ENCODE measurements around the gene YIF1A. TPM values are rescaled to one million over a fixed set of nuclear protein-coding genes. Genes with fewer than 3 reads are reported as not detected.

YIF1A gene
- total RNA-seq, 4 donors from 2014 or later, result 55.3 to 76.2 (median 74.1) TPM

DNA sequence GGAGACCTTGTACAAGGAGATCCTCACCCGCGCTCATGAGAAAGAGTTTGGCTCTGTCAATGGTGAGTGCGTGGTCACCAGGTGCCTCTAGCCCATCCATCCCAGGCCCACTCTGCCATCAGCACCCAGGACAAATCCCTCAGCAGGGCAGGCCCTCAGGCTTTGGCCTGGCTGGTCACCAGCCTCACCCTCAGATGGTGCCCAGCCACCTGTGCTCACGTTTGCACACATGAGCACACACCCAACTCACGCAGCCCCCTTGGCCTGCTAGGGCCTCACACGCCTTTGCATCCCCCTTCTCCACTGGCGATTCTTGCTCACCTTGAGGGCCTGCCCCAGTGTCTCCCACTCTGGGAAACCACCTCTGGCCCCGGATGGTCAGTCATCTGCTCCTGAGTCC, 24.6 kb downstream of the YIF1A start:
- TF ChIP-seq, protein P1, sequence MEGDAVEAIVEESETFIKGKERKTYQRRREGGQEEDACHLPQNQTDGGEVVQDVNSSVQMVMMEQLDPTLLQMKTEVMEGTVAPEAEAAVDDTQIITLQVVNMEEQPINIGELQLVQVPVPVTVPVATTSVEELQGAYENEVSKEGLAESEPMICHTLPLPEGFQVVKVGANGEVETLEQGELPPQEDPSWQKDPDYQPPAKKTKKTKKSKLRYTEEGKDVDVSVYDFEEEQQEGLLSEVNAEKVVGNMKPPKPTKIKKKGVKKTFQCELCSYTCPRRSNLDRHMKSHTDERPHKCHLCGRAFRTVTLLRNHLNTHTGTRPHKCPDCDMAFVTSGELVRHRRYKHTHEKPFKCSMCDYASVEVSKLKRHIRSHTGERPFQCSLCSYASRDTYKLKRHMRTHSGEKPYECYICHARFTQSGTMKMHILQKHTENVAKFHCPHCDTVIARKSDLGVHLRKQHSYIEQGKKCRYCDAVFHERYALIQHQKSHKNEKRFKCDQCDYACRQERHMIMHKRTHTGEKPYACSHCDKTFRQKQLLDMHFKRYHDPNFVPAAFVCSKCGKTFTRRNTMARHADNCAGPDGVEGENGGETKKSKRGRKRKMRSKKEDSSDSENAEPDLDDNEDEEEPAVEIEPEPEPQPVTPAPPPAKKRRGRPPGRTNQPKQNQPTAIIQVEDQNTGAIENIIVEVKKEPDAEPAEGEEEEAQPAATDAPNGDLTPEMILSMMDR (IDR thresholded peaks at IDR 0.05), result no peak
- TF ChIP-seq POLR2A (IDR thresholded peaks at IDR 0.05), result no peak
- no peak overlapping the region for H3K4me3 ChIP-seq (ENCODE audit: low read depth, poor library complexity, severe bottlenecking)
- no peak for DNase-seq (ENCODE audit: low spot score in 2 of 2)
- intact Hi-C loops (cut with DNase I; ENCODE audit: low total_unique reads), result no loop called here
- 85 to 89% methylated on average over 8 of the region's 8 CpGs for WGBS, 2 donors

DNA sequence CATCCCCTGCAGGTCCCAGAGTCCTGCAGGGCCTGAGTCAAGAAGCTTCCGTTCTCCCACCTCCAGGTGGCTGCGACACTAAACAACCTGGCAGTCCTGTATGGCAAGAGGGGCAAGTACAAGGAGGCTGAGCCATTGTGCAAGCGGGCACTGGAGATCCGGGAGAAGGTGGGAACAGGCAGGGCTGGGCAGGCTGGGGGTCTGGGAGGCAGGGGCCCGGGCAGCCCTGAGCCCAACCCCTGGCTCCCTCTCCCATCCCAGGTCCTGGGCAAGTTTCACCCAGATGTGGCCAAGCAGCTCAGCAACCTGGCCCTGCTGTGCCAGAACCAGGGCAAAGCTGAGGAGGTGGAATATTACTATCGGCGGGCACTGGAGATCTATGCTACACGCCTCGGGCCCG, 25.2 kb downstream of the YIF1A start:
- DNase-seq (ENCODE audit: low spot score in 2 of 2), result no peak
- intact Hi-C loops (cut with DNase I; ENCODE audit: low total_unique reads), result no loop called here
- H3K4me3 ChIP-seq (ENCODE audit: low read depth, poor library complexity, severe bottlenecking), result no peak overlapping the region
- WGBS, 2 donors, result 92 to 93% methylated on average over 10 of the region's 10 CpGs
- TF ChIP-seq POLR2A (IDR thresholded peaks at IDR 0.05), result no peak
- TF ChIP-seq, protein P1 (IDR thresholded peaks at IDR 0.05), result no peak

DNA sequence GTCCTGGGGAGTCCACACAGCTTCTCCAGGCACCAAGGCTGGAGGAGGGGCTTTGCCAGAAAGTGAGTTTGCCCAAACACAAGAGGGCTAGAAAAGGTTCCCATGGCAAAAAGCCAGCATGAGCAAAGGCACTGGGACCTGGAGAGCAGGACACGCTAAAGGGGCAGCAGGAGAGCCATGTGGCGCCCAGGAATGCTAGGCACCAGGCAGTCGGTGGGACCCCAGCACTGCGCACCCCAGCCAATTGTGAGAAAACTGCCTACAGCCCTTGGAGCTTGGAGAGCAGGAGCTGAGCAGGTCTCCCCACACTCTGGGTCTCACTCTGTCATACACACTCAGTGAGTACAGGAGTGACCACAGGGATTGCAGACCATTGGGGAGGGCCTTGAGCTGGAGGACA, 25.7 kb downstream of the YIF1A start:
- no peak overlapping the region for H3K4me3 ChIP-seq (ENCODE audit: low read depth, poor library complexity, severe bottlenecking)
- no peak for DNase-seq (ENCODE audit: low spot score in 2 of 2)
- 94% methylated on average over 4 of the region's 4 CpGs for WGBS, 2 donors
- intact Hi-C loops (cut with DNase I; ENCODE audit: low total_unique reads), result no loop called here
- TF ChIP-seq, protein P1 (IDR thresholded peaks at IDR 0.05), result no peak
- TF ChIP-seq POLR2A (IDR thresholded peaks at IDR 0.05), result no peak

DNA sequence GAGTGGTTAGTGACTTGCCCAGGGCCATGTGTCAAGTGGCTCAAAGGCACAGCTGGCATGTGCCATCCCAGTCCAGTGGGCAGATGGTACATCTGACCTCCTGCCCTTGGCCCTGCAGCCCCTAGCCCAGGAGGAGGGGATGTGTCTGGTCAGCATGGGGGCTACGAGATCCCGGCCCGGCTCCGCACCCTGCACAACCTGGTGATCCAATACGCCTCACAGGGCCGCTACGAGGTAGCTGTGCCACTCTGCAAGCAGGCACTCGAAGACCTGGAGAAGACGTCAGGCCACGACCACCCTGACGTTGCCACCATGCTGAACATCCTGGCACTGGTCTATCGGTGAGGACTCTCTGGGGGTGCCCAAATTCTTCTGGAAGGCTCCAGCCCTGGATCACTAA, 26.2 kb downstream of the YIF1A start:
- TF ChIP-seq POLR2A (IDR thresholded peaks at IDR 0.05), result no peak

DNA sequence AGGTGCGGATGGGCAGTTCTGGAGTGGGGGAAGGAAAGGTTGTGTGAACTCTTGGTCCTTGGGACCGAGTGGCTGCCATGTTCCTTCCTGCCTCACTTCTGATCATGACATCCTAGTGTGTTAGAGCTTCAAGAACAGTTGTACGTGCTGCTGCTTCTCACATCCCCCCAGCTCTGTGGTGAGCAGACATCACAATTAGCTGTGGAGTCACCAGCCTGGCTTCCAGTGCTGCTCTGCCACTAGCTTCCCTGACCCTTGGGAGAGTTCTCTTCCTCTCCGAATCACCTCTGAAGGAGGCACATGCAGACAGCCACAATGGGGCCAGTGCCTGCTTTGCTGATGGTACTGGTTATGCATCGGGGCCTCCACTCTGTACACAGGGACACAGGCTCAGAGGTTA, 26.8 kb downstream of the YIF1A start:
- TF ChIP-seq, protein P1 (IDR thresholded peaks at IDR 0.05), result no peak
- no peak for TF ChIP-seq POLR2A (IDR thresholded peaks at IDR 0.05)
- no peak overlapping the region for H3K4me3 ChIP-seq (ENCODE audit: low read depth, poor library complexity, severe bottlenecking)
- DNase-seq (ENCODE audit: low spot score in 2 of 2), result no peak
- intact Hi-C loops (cut with DNase I; ENCODE audit: low total_unique reads), result no loop called here
- 94% methylated on average over 5 of the region's 5 CpGs for WGBS, 2 donors

More for the DNA sequence above, 26.2 kb downstream of the YIF1A start:
- intact Hi-C loops (cut with DNase I; ENCODE audit: low total_unique reads), result no loop called here
- DNase-seq (ENCODE audit: low spot score in 2 of 2), result no peak
- WGBS, 2 donors, result 91 to 92% methylated on average over 11 to 12 of the region's 12 CpGs
- no peak overlapping the region for H3K4me3 ChIP-seq (ENCODE audit: low read depth, poor library complexity, severe bottlenecking)

DNA sequence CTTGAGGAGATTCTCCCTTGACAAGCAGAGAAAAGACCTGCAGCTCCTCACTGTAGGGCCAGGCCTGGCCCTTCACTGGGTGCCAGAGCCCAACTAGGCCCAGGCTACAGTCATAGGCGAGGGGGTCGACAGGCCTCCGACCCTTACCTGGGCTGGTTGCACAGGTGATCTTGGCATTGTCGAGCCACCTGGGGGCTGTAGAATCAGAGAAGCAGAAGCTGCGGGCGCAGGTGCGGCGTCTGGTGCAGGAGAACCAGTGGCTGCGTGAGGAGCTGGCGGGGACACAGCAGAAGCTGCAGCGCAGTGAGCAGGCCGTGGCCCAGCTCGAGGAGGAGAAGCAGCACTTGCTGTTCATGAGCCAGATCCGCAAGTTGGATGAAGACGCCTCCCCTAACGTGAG, 27.4 kb downstream of the YIF1A start:
- no peak for DNase-seq (ENCODE audit: low spot score in 2 of 2)
- intact Hi-C loops (cut with DNase I; ENCODE audit: low total_unique reads), result no loop called here
- WGBS, 2 donors, result 95 to 96% methylated on average over 16 of the region's 16 CpGs

More for the DNA sequence above, 27.4 kb downstream of the YIF1A start:
- H3K4me3 ChIP-seq (ENCODE audit: low read depth, poor library complexity, severe bottlenecking), result no peak overlapping the region
- TF ChIP-seq, protein P1 (IDR thresholded peaks at IDR 0.05), result no peak
- TF ChIP-seq POLR2A (IDR thresholded peaks at IDR 0.05), result no peak

Data from lower leg skin (tissue), 4 donors.